ENCODE results near the gene KCNC4. TPM values are rescaled to one million over a fixed set of nuclear protein-coding genes. Genes with fewer than 3 reads are reported as not detected.

The KCNC4 gene
- polyA plus RNA-seq (2013): 3.6 TPM

DNA sequence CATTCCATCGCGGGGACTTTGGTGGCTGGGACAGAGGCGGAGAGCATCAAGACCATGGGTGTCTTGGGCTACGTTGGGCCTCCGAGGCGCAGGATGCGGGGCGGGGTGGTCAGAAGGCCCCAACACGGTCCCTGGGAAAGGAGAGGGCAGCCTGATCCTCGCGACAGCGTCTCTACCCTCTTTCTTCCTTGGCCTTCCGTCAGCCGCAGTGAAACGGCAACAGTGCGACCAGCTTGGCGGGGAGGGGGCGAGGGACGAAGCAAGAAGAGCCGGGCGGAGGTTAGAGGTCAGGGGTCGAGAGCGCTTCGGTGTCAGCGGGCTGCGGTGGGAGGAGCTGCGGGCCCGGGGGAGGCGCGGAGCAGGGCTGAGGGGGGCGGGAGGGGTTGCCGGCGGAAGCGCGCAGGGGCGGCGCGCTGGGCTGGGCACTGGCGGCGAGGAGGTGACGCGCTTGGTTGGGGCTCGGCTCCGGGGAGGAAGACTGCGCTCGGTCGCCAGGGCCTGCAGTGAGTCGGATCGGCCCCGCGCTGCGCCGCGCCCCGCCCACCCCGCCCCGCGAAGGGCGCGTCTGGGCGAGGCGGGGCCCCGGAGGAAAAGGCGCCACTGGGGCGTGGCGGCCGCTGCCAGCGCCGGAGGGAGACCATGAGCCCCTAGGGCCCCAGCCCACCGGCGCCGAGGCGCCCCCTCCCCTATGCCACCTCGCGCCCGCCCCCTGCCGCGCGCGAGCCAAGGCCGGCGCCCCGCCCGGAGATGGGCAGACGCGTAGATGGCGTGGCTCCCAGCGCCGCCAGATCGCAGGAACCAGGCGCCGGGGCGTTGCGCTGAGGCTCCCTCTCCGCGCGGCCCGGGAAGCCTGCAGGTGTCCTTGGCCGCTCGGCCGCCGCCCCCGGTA, at the start of gene KCNC4:
Gene KCNC4 (plus strand): TSS at position 600 of the 889 bp plus-strand sequence. CDS start 1,186 bp downstream, outside the sequence.
- peak; percentile 89 to 94 (median 93) for DNase-seq
- ChIA-PET POLR2A (no interaction called here), CTCF (interaction anchor here (0.9 to 12.5 kb wide), 13 partner anchors 10 to 286 kb away, joined by 3 to 457 read pairs (median 23); partner anchors contain the start of gene RBM15)
- Histone ChIP-seq H3K9me3 (ENCODE audit: control extremely low read depth in 1 of 5, control insufficient read depth in 4 of 5, insufficient read depth in 2 of 5, low read depth in 1 of 5, low read length in 4 of 5) (no peaks in the 10 kb centered on the region), H3K27ac (ENCODE audit: insufficient read depth in 1 of 2, low read depth in 1 of 2, low read length in 2 of 2, poor library complexity in 1 of 2, severe bottlenecking in 2 of 2) (peak within 1 kb of the TSS in 1 of 2 experiments; percentile 77), H3K4me3 (ENCODE audit: control insufficient read depth in 1 of 7, extremely low read depth in 1 of 7, insufficient read depth in 4 of 7, low read depth in 2 of 7, low read length in 6 of 7) (peak within 1 kb of the TSS; percentile 55 to 79 (median 67)), H3K27me3 (replicated peaks in 2 of 5; ENCODE audit: control insufficient read depth in 4 of 5, insufficient read depth in 5 of 5, low read length in 4 of 5) (peaks cover 0 to 21% (median 19%) of the 10 kb centered on the region in 5 experiments), H3K4me1 (ENCODE audit: control extremely low read depth in 1 of 4, control insufficient read depth in 4 of 4, insufficient read depth in 4 of 4, low read length in 3 of 4) (peaks cover 0 to 31% (median 23%) of the 10 kb centered on the region in 4 experiments), H3K36me3 (ENCODE audit: control insufficient read depth in 4 of 4, insufficient read depth in 4 of 4, low read length in 3 of 4) (no peaks in the 10 kb centered on the region)
- WGBS (ENCODE audit: insufficient coverage): 3% methylated on average over 65 of the region's 103 CpGs

DNA sequence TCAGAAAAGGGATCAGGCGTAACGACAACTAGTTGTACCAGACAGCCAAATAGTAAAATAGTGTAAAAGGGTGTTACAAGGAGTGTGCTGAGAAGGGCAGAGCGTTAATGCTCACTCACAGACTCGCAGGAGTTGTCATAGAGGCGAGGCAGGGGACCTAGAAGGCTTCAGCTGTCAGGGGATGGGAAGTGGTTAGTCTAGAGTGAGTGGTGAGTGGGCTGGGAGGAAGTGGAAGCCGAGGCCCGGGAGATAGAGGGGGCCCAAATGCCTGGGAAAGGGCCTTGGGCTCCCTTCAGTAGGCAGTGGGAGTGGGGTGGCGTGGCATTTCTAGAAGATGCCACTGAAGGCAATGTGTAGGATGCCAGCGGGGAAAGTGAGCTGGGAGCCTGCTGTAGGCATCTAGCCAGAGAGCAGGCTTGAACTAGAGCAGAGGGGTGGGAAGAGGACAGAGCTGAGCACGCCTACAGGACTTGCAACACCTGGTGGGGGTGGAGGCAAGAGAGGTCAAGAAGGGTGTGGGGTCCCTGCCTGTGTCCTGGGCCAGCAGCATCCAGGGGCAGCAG, 49.5 kb upstream of the KCNC4 start:
- ChIA-PET POLR2A (no interaction called here), CTCF (interaction anchor here (0.9 to 1.2 kb wide), 2 partner anchors 8 to 31 kb away, joined by 3 read pairs; no protein-coding TSS in a partner anchor)
- DNase-seq: peak in 2 of 3 donors; percentile 14 to 17
- WGBS (ENCODE audit: insufficient coverage): 55% methylated on average over 8 of the region's 10 CpGs
- Histone ChIP-seq H3K27ac (ENCODE audit: insufficient read depth in 1 of 2, low read depth in 1 of 2, low read length in 2 of 2, poor library complexity in 1 of 2, severe bottlenecking in 2 of 2) (no peak overlapping the region), H3K4me1 (ENCODE audit: control extremely low read depth in 1 of 4, control insufficient read depth in 4 of 4, insufficient read depth in 4 of 4, low read length in 3 of 4) (peaks cover 0 to 5% (median 2%) of the 10 kb centered on the region in 4 experiments), H3K4me3 (ENCODE audit: control insufficient read depth in 1 of 7, extremely low read depth in 1 of 7, insufficient read depth in 4 of 7, low read depth in 2 of 7, low read length in 6 of 7) (no peak overlapping the region), H3K27me3 (replicated peaks in 2 of 5; ENCODE audit: control insufficient read depth in 4 of 5, insufficient read depth in 5 of 5, low read length in 4 of 5) (peaks cover 0 to 14% (median 8%) of the 10 kb centered on the region in 5 experiments), H3K36me3 (ENCODE audit: control insufficient read depth in 4 of 4, insufficient read depth in 4 of 4, low read length in 3 of 4) (no peaks in the 10 kb centered on the region), H3K9me3 (ENCODE audit: control extremely low read depth in 1 of 5, control insufficient read depth in 4 of 5, insufficient read depth in 2 of 5, low read depth in 1 of 5, low read length in 4 of 5) (no peaks in the 10 kb centered on the region)

GRCh38 chr1:110161165-110161564, 48.9 kb upstream of the KCNC4 start:
- POLR2A ChIA-PET: interaction anchor here (0.6 kb wide), 1 partner anchor 116 kb away, joined by 3 read pairs; no protein-coding TSS in a partner anchor
- Histone ChIP-seq H3K27ac (ENCODE audit: insufficient read depth in 1 of 2, low read depth in 1 of 2, low read length in 2 of 2, poor library complexity in 1 of 2, severe bottlenecking in 2 of 2) (no peak overlapping the region), H3K4me3 (ENCODE audit: control insufficient read depth in 1 of 7, extremely low read depth in 1 of 7, insufficient read depth in 4 of 7, low read depth in 2 of 7, low read length in 6 of 7) (no peak overlapping the region), H3K27me3 (replicated peaks in 2 of 5; ENCODE audit: control insufficient read depth in 4 of 5, insufficient read depth in 5 of 5, low read length in 4 of 5) (peaks cover 0 to 14% (median 6%) of the 10 kb centered on the region in 5 experiments), H3K36me3 (ENCODE audit: control insufficient read depth in 4 of 4, insufficient read depth in 4 of 4, low read length in 3 of 4) (no peaks in the 10 kb centered on the region), H3K4me1 (ENCODE audit: control extremely low read depth in 1 of 4, control insufficient read depth in 4 of 4, insufficient read depth in 4 of 4, low read length in 3 of 4) (peaks cover 0 to 5% (median 2%) of the 10 kb centered on the region in 4 experiments), H3K9me3 (ENCODE audit: control extremely low read depth in 1 of 5, control insufficient read depth in 4 of 5, insufficient read depth in 2 of 5, low read depth in 1 of 5, low read length in 4 of 5) (no peaks in the 10 kb centered on the region)
- no peak for DNase-seq
- CTCF ChIA-PET: interaction anchor here (0.9 to 1.2 kb wide), 3 partner anchors 8 to 31 kb away, joined by 3 read pairs; no protein-coding TSS in a partner anchor
- WGBS (ENCODE audit: insufficient coverage): no CpG with 5 or more reads among the region's 3 CpGs

DNA sequence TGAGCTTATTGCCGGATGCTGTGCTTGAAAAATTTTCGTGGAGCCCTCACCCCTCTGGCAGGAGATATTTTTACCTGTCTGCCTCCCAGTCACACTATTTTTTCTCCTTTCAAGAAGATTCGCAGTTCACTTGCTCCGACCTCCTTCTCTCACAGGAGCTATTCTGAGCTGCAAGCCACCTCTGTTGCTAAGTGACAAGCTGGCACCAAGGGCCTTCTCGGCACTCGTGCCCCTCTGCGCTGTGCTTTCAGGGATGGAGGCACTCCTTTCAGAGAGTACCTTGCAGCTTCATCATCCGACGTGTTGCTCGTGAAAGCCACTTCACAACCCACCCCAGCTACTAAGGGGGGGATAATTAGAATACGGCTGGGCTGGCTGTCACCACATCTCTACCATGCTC, 48.3 kb upstream of the KCNC4 start:
- H3K9me3 ChIP-seq (ENCODE audit: control extremely low read depth in 1 of 5, control insufficient read depth in 4 of 5, insufficient read depth in 2 of 5, low read depth in 1 of 5, low read length in 4 of 5): no peaks in the 10 kb centered on the region
- DNase-seq: no peak
- peaks cover 0 to 5% (median 2%) of the 10 kb centered on the region in 4 experiments for H3K4me1 ChIP-seq (ENCODE audit: control extremely low read depth in 1 of 4, control insufficient read depth in 4 of 4, insufficient read depth in 4 of 4, low read length in 3 of 4)
- H3K36me3 ChIP-seq (ENCODE audit: control insufficient read depth in 4 of 4, insufficient read depth in 4 of 4, low read length in 3 of 4): no peaks in the 10 kb centered on the region
- H3K4me3 ChIP-seq (ENCODE audit: control insufficient read depth in 1 of 7, extremely low read depth in 1 of 7, insufficient read depth in 4 of 7, low read depth in 2 of 7, low read length in 6 of 7): no peak overlapping the region
- 99% methylated on average over 9 of the region's 11 CpGs for WGBS (ENCODE audit: insufficient coverage)
- POLR2A ChIA-PET: interaction anchor here (0.5 to 0.6 kb wide), 2 partner anchors 16 to 116 kb away, joined by 3 read pairs; no protein-coding TSS in a partner anchor
- CTCF ChIA-PET: interaction anchor here (1.0 to 2.3 kb wide), 3 partner anchors 9 to 15 kb away, joined by 3 to 7 read pairs (median 3); no protein-coding TSS in a partner anchor
- H3K27ac ChIP-seq (ENCODE audit: insufficient read depth in 1 of 2, low read depth in 1 of 2, low read length in 2 of 2, poor library complexity in 1 of 2, severe bottlenecking in 2 of 2): no peak overlapping the region
- H3K27me3 ChIP-seq (replicated peaks in 2 of 5; ENCODE audit: control insufficient read depth in 4 of 5, insufficient read depth in 5 of 5, low read length in 4 of 5): peaks cover 0 to 14% (median 0%) of the 10 kb centered on the region in 5 experiments

GRCh38 chr1:110163591-110163990, 46.5 kb upstream of the KCNC4 start:
- ChIA-PET CTCF (interaction anchor here (1.0 to 2.3 kb wide), 4 partner anchors 8 to 104 kb away, joined by 3 to 7 read pairs (median 4); partner anchors contain the start of gene SLC6A17), POLR2A (no interaction called here)
- H3K4me3 ChIP-seq (ENCODE audit: control insufficient read depth in 1 of 7, extremely low read depth in 1 of 7, insufficient read depth in 4 of 7, low read depth in 2 of 7, low read length in 6 of 7): no peak overlapping the region
- no peaks in the 10 kb centered on the region for H3K36me3 ChIP-seq (ENCODE audit: control insufficient read depth in 4 of 4, insufficient read depth in 4 of 4, low read length in 3 of 4)
- no peak overlapping the region for H3K27ac ChIP-seq (ENCODE audit: insufficient read depth in 1 of 2, low read depth in 1 of 2, low read length in 2 of 2, poor library complexity in 1 of 2, severe bottlenecking in 2 of 2)
- peaks cover 0 to 5% (median 2%) of the 10 kb centered on the region in 4 experiments for H3K4me1 ChIP-seq (ENCODE audit: control extremely low read depth in 1 of 4, control insufficient read depth in 4 of 4, insufficient read depth in 4 of 4, low read length in 3 of 4)
- WGBS (ENCODE audit: insufficient coverage): 40% methylated on average over 7 of the region's 7 CpGs
- no peak for DNase-seq
- H3K9me3 ChIP-seq (ENCODE audit: control extremely low read depth in 1 of 5, control insufficient read depth in 4 of 5, insufficient read depth in 2 of 5, low read depth in 1 of 5, low read length in 4 of 5): no peaks in the 10 kb centered on the region
- H3K27me3 ChIP-seq (replicated peaks in 2 of 5; ENCODE audit: control insufficient read depth in 4 of 5, insufficient read depth in 5 of 5, low read length in 4 of 5): peaks cover 0 to 9% (median 0%) of the 10 kb centered on the region in 5 experiments

GRCh38 chr1:110164725-110165350, 45.3 kb upstream of the KCNC4 start:
- H3K36me3 ChIP-seq (ENCODE audit: control insufficient read depth in 4 of 4, insufficient read depth in 4 of 4, low read length in 3 of 4): no peaks in the 10 kb centered on the region
- H3K27me3 ChIP-seq (replicated peaks in 2 of 5; ENCODE audit: control insufficient read depth in 4 of 5, insufficient read depth in 5 of 5, low read length in 4 of 5): peaks cover 0 to 2% (median 0%) of the 10 kb centered on the region in 5 experiments
- WGBS (ENCODE audit: insufficient coverage): 87% methylated on average over 10 of the region's 10 CpGs

More at GRCh38 chr1:110164725-110165350, 45.3 kb upstream of the KCNC4 start:
- ChIA-PET CTCF (interaction anchor here (1.3 to 1.7 kb wide), 2 partner anchors 9 to 15 kb away, joined by 3 to 5 read pairs; no protein-coding TSS in a partner anchor), POLR2A (no interaction called here)
- Histone ChIP-seq H3K9me3 (ENCODE audit: control extremely low read depth in 1 of 5, control insufficient read depth in 4 of 5, insufficient read depth in 2 of 5, low read depth in 1 of 5, low read length in 4 of 5) (no peaks in the 10 kb centered on the region), H3K27ac (ENCODE audit: insufficient read depth in 1 of 2, low read depth in 1 of 2, low read length in 2 of 2, poor library complexity in 1 of 2, severe bottlenecking in 2 of 2) (no peak overlapping the region), H3K4me1 (ENCODE audit: control extremely low read depth in 1 of 4, control insufficient read depth in 4 of 4, insufficient read depth in 4 of 4, low read length in 3 of 4) (peaks cover 0 to 5% (median 2%) of the 10 kb centered on the region in 4 experiments), H3K4me3 (ENCODE audit: control insufficient read depth in 1 of 7, extremely low read depth in 1 of 7, insufficient read depth in 4 of 7, low read depth in 2 of 7, low read length in 6 of 7) (no peak overlapping the region)
- DNase-seq: no peak

All from common myeloid progenitor, CD34-positive (primary cell).